Neural cell (in vitro differentiated cells): ENCODE data around the gene C5orf47.

Experiments
- EP300 ChIP-seq: fragments of 450-650 bp; conservative IDR thresholded peaks from 2 replicates; pipeline ENCODE4 v1.6.1; 2014; ENCODE audit warnings: antibody characterized with exemption, mild to moderate bottlenecking, moderate library complexity; ENCODE audit not compliant: poor library complexity, severe bottlenecking
- MXI1 ChIP-seq: fragments of 450-650 bp; conservative IDR thresholded peaks from 2 replicates; pipeline ENCODE4 v1.6.1; 2014; ENCODE audit warnings: antibody characterized with exemption, mild to moderate bottlenecking; ENCODE audit not compliant: poor library complexity, severe bottlenecking
- POLR2AphosphoS5 ChIP-seq: IDR thresholded peaks from 2 replicates; pipeline ENCODE4 v1.6.1; 2012

DNA sequence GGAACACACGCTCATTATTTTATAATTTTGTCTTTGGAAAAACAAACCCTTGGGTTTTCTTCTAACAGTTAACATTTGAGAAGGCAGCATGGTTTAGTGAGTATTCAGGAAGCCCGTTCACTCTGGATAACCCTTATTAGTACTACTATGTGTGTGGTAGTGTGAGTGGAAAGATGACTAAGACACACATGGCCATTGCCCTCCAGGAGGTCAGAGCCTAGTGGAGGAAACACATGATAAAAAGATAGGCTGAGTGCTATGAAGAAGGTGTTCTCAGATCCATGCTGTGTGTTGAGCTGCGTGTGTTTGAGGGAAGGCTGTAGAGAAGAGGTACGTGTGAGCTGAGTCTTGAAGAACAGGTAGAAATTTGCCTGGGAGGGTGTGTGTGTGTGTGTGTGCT, 8.4 kb downstream of the C5orf47 start:
- TF ChIP-seq EP300, result no peak
- TF ChIP-seq POLR2AphosphoS5, result no peak
- no peak for TF ChIP-seq MXI1
